ENCODE data around the gene WFDC13. TPM values are rescaled to one million over a fixed set of nuclear protein-coding genes. Genes with fewer than 3 reads are reported as not detected.
"Not testable (repeated sequence)": the region's sequence is repeated elsewhere in the genome, so short reads cannot be mapped to it uniquely, and the experiment has no call there.

WFDC13 gene, protein sequence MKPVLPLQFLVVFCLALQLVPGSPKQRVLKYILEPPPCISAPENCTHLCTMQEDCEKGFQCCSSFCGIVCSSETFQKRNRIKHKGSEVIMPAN
- total RNA-seq: not detected in 2 replicates

DNA sequence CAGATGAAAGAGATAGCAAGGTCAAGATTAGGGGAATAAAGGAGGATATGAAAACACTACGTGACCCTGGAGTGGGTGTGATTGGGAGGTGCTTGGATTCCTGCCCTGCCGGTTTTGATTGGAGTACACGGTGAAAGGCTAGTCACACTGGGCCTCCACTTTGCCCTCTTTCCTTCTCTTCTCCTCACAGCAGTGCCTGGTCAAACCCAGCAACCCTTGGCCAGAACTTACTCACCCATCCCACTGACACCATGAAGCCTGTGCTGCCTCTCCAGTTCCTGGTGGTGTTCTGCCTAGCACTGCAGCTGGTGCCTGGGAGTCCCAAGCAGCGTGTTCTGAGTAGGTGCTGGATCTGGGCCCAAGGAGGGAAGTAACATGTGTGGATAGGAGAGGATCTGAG is at the start of gene WFDC13:
Gene WFDC13 (plus strand): TSS at position 166 of the 400 bp plus-strand sequence. CDS start 86 bp downstream, at position 252.
- H3K4me3 ChIP-seq (ENCODE audit: low read depth, low read length): no peak within 1 kb of the TSS
- TF ChIP-seq, protein P1, sequence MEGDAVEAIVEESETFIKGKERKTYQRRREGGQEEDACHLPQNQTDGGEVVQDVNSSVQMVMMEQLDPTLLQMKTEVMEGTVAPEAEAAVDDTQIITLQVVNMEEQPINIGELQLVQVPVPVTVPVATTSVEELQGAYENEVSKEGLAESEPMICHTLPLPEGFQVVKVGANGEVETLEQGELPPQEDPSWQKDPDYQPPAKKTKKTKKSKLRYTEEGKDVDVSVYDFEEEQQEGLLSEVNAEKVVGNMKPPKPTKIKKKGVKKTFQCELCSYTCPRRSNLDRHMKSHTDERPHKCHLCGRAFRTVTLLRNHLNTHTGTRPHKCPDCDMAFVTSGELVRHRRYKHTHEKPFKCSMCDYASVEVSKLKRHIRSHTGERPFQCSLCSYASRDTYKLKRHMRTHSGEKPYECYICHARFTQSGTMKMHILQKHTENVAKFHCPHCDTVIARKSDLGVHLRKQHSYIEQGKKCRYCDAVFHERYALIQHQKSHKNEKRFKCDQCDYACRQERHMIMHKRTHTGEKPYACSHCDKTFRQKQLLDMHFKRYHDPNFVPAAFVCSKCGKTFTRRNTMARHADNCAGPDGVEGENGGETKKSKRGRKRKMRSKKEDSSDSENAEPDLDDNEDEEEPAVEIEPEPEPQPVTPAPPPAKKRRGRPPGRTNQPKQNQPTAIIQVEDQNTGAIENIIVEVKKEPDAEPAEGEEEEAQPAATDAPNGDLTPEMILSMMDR (conservative IDR thresholded peaks at IDR 0.05; ENCODE audit: low read depth, low read length): no peak
- no peak for DNase-seq (ENCODE audit: low read depth)

DNA sequence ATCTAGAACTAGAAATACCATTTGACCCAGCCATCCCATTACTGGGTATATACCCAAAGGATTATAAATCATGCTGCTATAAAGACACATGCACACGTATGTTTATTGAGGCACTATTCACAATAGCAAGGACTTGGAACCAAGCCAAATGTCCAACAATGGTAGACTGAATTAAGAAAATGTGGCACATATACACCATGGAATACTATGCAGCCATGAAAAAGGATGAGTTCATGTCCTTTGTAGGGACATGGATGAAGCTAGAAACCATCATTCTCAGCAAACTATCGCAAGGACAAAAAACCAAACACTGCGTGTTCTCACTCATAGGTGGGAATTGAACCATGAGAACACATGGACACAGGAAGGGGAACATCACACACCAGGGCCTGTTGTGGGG is 44.8 kb upstream of the WFDC13 start:
- DNase-seq (ENCODE audit: low read depth); H3K4me3 ChIP-seq (ENCODE audit: low read depth, low read length): not testable (repeated sequence)

DNA sequence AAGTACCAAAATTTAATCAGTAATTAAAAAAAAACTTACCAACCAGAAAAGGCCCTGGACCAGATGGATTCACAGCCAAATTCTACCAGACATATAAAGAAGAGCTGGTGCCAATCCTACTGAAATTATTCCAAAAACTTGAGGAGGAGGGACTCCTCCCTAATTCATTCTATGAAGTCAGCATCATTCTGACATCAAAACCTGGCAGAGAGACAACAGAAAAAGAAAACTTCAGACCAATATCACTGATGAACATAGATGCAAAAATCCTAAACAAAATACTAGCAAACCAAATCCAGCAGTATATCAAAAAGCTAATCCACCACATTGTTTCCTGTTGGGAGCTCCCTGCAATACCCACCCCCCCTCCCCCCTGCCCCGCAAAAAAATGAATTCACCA is 31.7 kb upstream of the WFDC13 start, which contains the start of gene WFDC11:
Gene WFDC11 (minus strand): TSS at position 101 of the 400 bp plus-strand sequence. CDS start 19,639 bp downstream, outside the sequence.
- DNase-seq (ENCODE audit: low read depth): no peak
- TF ChIP-seq, protein P1 (conservative IDR thresholded peaks at IDR 0.05; ENCODE audit: low read depth, low read length): no peak
- H3K4me3 ChIP-seq (ENCODE audit: low read depth, low read length): no peak within 1 kb of the TSS

DNA sequence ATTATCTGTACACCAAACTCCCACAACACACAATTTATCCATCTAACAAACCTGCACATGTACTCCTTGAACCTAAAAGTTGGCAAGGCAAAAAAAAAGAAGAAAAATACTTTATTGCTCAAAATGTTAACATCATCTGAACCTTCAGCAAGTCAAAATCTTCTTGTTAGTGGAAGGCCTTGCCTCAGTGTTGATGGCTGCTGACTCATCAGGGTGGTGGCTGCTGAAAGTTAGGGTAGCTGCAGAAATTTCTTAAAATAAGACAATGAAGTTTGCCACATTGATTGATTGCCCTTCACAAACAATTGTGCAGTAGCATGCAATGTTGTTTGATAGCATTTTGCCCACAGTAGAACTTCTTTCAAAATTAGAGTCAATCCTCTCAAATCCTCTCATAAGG is 29.1 kb upstream of the WFDC13 start:
- no peak overlapping the region for H3K4me3 ChIP-seq (ENCODE audit: low read depth, low read length)
- no peak for DNase-seq (ENCODE audit: low read depth)
- TF ChIP-seq, protein P1 (conservative IDR thresholded peaks at IDR 0.05; ENCODE audit: low read depth, low read length): no peak

DNA sequence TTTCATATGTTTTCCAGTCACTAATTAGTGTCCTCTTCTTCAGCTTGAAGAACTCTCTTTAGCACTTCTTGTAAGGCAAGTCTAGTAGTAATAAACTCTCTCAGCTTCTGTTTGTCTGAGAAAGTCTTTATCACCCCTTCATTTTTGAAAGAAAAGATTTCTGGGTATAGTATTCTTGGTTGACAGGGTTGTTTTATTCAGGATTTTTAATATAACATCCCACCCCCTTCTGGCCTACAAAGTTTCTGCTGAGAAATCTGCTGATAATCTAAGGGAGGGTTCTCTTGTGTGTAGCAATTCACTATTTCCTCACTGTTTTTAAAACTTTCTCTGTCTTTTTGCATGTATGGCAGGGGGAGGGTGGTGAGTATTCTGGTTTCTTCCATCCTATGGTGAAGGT is 22.2 kb upstream of the WFDC13 start:
- no peak for DNase-seq (ENCODE audit: low read depth)
- TF ChIP-seq, protein P1 (conservative IDR thresholded peaks at IDR 0.05; ENCODE audit: low read depth, low read length): no peak
- H3K4me3 ChIP-seq (ENCODE audit: low read depth, low read length): no peak overlapping the region

DNA sequence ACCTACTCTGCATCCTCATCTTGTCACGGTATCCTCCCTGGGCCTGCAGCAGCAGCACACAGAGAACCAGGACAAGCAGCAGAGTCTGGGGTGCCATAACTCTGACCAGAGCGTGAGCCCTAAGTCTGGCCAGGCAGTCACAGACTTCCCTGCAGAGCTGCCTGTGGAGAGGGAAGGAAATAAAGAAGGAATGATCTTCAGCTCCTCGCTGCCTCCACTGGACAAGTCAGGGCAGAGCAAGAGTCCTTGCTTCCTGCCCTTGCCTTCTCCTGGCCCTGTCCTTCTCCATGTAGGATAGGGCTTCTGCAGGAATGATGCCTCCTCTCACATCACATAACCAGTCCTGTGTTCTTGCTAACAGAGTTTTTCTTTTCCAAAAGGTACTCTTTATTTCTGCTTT is 15.9 kb upstream of the WFDC13 start:
- DNase-seq (ENCODE audit: low read depth): no peak
- no peak overlapping the region for H3K4me3 ChIP-seq (ENCODE audit: low read depth, low read length)
- TF ChIP-seq, protein P1 (conservative IDR thresholded peaks at IDR 0.05; ENCODE audit: low read depth, low read length): peak; percentile 40

DNA sequence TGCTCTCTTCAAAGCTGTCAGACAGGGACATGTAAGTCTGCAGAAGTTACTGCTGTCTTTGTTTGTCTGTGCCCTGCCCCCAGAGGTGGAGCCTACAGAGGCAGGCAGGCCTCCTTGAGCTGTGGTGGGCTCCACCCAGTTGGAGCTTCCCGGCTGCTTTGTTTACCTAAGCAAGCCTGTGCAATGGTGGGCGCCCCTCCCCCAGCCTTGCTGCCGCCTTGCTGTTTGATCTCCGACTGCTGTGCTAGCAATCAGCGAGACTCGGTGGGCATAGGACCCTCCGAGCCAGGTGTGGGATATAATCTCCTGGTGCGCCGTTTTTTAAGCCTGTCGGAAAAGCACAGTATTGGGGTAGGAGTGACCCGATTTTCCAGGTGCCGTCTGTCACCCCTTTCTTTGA is 8.5 kb upstream of the WFDC13 start:
- not testable (repeated sequence) for DNase-seq (ENCODE audit: low read depth); H3K4me3 ChIP-seq (ENCODE audit: low read depth, low read length)

DNA sequence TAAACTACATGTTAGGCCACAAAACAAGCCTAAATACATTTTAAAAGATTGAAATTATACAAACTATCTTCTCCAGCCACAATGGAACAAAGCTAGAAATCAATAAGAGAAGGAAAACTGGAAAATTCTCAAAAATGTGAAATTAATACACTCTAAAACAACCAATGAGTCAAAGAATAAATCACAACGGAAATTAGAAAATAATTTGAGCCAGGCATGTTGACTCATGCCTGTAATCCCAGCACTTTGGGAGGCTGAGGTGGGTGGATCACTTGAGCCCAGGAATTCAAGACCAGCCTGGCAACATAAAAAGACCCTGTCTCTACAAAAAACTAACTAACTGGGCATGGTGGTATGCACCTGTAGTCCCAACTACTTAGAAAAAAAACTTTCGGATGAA is 6.3 kb upstream of the WFDC13 start:
- DNase-seq (ENCODE audit: low read depth): no peak
- H3K4me3 ChIP-seq (ENCODE audit: low read depth, low read length): no peak overlapping the region
- TF ChIP-seq, protein P1 (conservative IDR thresholded peaks at IDR 0.05; ENCODE audit: low read depth, low read length): no peak
